Calu3 (cell line): Measurements from ENCODE around the gene POU4F3. TPM values are rescaled to one million over a fixed set of nuclear protein-coding genes. Genes with fewer than 3 reads are reported as not detected.

Source experiments
- BruUV-seq: library from RNA; stranded (reverse); fragments of 400-500 nt; replicated peaks from 2 replicates; lab custom pipeline; 2021; lab: Mats Ljungman, UMichigan
- CTCF ChIA-PET: fragments of 300-600 bp; sonication (Branson Sonifier 250); formaldehyde crosslinking; loops from one replicate; lab custom pipeline; 2022; ENCODE audit warnings: antibody characterized with exemption; lab: Charles Lee
- DNase-seq: peaks from one replicate; pipeline ENCODE4 v3.0.0; 2022
- H3K27ac Mint-ChIP-seq: one replicate; pipeline ENCODE4 v1.8.0; 2022; ENCODE audit warnings: mixed read lengths; ENCODE audit not compliant: unreplicated experiment
- H3K27me3 Mint-ChIP-seq: one replicate; pipeline ENCODE4 v1.8.0; 2022; ENCODE audit warnings: mixed read lengths; ENCODE audit not compliant: unreplicated experiment
- H3K36me3 Mint-ChIP-seq: one replicate; pipeline ENCODE4 v1.8.0; 2022; ENCODE audit warnings: mild to moderate bottlenecking, moderate library complexity, mixed read lengths; ENCODE audit not compliant: insufficient read depth, unreplicated experiment
- H3K4me1 Mint-ChIP-seq: one replicate; pipeline ENCODE4 v1.8.0; 2022; ENCODE audit warnings: mild to moderate bottlenecking, low read depth, mixed read lengths; ENCODE audit not compliant: unreplicated experiment
- H3K4me3 Mint-ChIP-seq: one replicate; pipeline ENCODE4 v1.8.0; 2022; ENCODE audit warnings: mild to moderate bottlenecking, low read depth, moderate library complexity, mixed read lengths; ENCODE audit not compliant: unreplicated experiment
- H3K9me3 Mint-ChIP-seq: one replicate; pipeline ENCODE4 v1.8.0; 2022; ENCODE audit warnings: low read depth, mixed read lengths; ENCODE audit not compliant: unreplicated experiment
- CTCF ChIP-seq: fragments of 200-600 bp; IDR thresholded peaks from one replicate; pipeline ENCODE4 v1.8.0; 2022; ENCODE audit warnings: antibody characterized with exemption; ENCODE audit not compliant: unreplicated experiment
- intact Hi-C: fragments of 100-400 bp; cut with micrococcal nuclease; formaldehyde crosslinking; loops from one replicate; pipeline ENCODE4 v1.10.0; 2022; ENCODE audit not compliant: unreplicated experiment
- total RNA-seq: library from RNA; stranded (reverse); gene quantifications from 2 replicates; pipeline ENCODE4 v1.2.3, GENCODE V29; 2022

POU4F3 gene
- total RNA-seq, 1 experiment from 2014 or later, result 0.19 TPM

DNA sequence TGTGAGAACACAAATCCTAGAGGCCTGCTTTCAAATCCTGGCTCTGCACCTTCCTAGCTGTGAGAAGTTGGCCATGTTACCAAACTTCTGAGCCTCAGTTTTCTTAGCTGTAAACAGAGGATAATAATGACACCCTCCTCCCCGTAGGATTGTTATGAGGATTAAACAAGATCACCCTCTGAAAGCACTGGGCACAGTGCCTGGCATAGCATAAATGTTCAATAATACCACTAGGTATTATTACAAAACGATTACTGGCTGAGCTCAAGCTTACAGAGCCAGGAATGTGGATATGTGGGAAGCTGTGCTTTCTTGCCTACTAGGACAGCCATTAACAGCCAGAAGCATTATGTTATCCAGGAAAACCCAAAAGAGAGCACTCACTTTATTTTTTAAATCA, 30.8 kb upstream of the POU4F3 start:
- TF ChIP-seq CTCF, result no peak
- H3K27me3 Mint-ChIP-seq, result peaks cover 16% of the 10 kb centered on the region
- DNase-seq, result no peak
- no TSS peak for BruUV-seq
- no peak overlapping the region for H3K27ac Mint-ChIP-seq
- H3K36me3 Mint-ChIP-seq, result no peaks in the 10 kb centered on the region
- CTCF ChIA-PET, result no interaction called here
- H3K4me1 Mint-ChIP-seq, result no peaks in the 10 kb centered on the region
- intact Hi-C loops, result no loop called here
- no peaks in the 10 kb centered on the region for H3K9me3 Mint-ChIP-seq
- H3K4me3 Mint-ChIP-seq, result no peak overlapping the region

DNA sequence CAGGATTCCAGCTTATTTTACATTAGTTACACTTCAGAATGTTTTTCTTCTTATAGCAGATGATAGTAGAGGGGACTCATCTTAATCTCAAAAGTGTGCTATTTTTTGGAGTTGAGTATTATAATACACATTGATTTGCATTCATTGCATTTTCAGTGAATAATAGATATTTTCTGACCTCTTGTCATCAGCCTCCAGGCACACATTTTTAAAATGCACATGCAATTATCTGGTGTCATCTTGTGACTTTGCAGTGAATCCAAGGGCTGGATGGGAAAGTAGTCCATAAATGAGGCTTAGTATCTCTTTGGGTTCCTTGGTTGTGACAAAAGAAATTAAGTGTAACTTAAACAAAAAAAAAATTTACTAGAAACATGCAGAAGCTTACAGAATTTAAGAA, 28.1 kb upstream of the POU4F3 start:
- Mint-ChIP-seq H3K4me1 (no peaks in the 10 kb centered on the region), H3K27ac (no peak overlapping the region), H3K4me3 (no peak overlapping the region), H3K9me3 (no peaks in the 10 kb centered on the region), H3K36me3 (no peaks in the 10 kb centered on the region), H3K27me3 (peaks cover 28% of the 10 kb centered on the region)
- BruUV-seq, result no TSS peak
- no peak for DNase-seq
- no peak for TF ChIP-seq CTCF
- intact Hi-C loops, result no loop called here
- CTCF ChIA-PET, result no interaction called here

- BruUV-seq, result no TSS peak
- no peaks in the 10 kb centered on the region for H3K9me3 Mint-ChIP-seq
Observed at GRCh38 chr5:146311278-146311677, 27.4 kb upstream of the POU4F3 start.

GRCh38 chr5:146313027-146313426, 25.6 kb upstream of the POU4F3 start:
- DNase-seq, result no peak
- H3K27me3 Mint-ChIP-seq, result peaks cover 28% of the 10 kb centered on the region
- CTCF ChIA-PET, result no interaction called here
- H3K4me3 Mint-ChIP-seq, result no peak overlapping the region
- no TSS peak for BruUV-seq
- no peaks in the 10 kb centered on the region for H3K4me1 Mint-ChIP-seq
- intact Hi-C loops, result no loop called here
- H3K36me3 Mint-ChIP-seq, result no peaks in the 10 kb centered on the region
- H3K27ac Mint-ChIP-seq, result no peak overlapping the region
- H3K9me3 Mint-ChIP-seq, result no peaks in the 10 kb centered on the region
- TF ChIP-seq CTCF, result no peak

More at GRCh38 chr5:146311278-146311677, 27.4 kb upstream of the POU4F3 start:
- Mint-ChIP-seq H3K4me1 (no peaks in the 10 kb centered on the region), H3K27ac (no peak overlapping the region), H3K27me3 (peaks cover 28% of the 10 kb centered on the region), H3K4me3 (no peak overlapping the region), H3K36me3 (no peaks in the 10 kb centered on the region)
- TF ChIP-seq CTCF, result no peak
- CTCF ChIA-PET, result no interaction called here
- no peak for DNase-seq
- intact Hi-C loops, result no loop called here
